HEK293T (cell line): ENCODE data around the gene TARBP1.
"Not testable (repeated sequence)": the region's sequence is repeated elsewhere in the genome, so short reads cannot be mapped to it uniquely, and the experiment has no call there.

Experiments
- CTCF ChIA-PET: fragments of 350-600 bp; formaldehyde crosslinking; extraction: SDS; loops from one replicate; lab custom pipeline; 2021; ENCODE audit warnings: antibody characterized with exemption, inconsistent platforms; lab: Yijun Ruan, JAX
- POLR2A ChIA-PET: fragments of 350-600 bp; formaldehyde crosslinking; extraction: SDS; loops from one replicate; lab custom pipeline; 2020; ENCODE audit warnings: antibody characterized with exemption, inconsistent platforms; lab: Yijun Ruan, JAX
- DNase-seq: peaks from one replicate; pipeline ENCODE4 v3.0.0; 2012; ENCODE audit warnings: mixed read lengths; ENCODE audit errors: extremely low spot score
- ARNT ChIP-seq: fragments of 450-650 bp; IDR thresholded peaks from 2 replicates; pipeline ENCODE4 v1.6.1; 2017; ENCODE audit warnings: mild to moderate bottlenecking
- BHLHE40 ChIP-seq: fragments of 450-650 bp; IDR thresholded peaks from 2 replicates; pipeline ENCODE4 v1.6.1; 2016; ENCODE audit warnings: mild to moderate bottlenecking, moderate library complexity, borderline replicate concordance
- CTBP1 ChIP-seq: fragments of 450-650 bp; IDR thresholded peaks from 2 replicates; pipeline ENCODE4 v1.6.1; 2016; ENCODE audit warnings: borderline replicate concordance
- ELF4 ChIP-seq: fragments of 450-650 bp; IDR thresholded peaks from 2 replicates; pipeline ENCODE4 v1.6.1; 2017; ENCODE audit warnings: antibody characterized with exemption
- FOXA1 ChIP-seq: fragments of 450-650 bp; IDR thresholded peaks from 2 replicates; pipeline ENCODE4 v1.6.1; 2016; ENCODE audit warnings: mild to moderate bottlenecking
- FOXK2 ChIP-seq: fragments of 450-650 bp; IDR thresholded peaks from 2 replicates; pipeline ENCODE4 v1.6.1; 2016; ENCODE audit warnings: mild to moderate bottlenecking
- FOXM1 ChIP-seq: fragments of 450-650 bp; IDR thresholded peaks from 2 replicates; pipeline ENCODE4 v1.6.1; 2017; ENCODE audit warnings: mild to moderate bottlenecking, borderline replicate concordance
- HDGF ChIP-seq: fragments of 450-650 bp; IDR thresholded peaks from 2 replicates; pipeline ENCODE4 v1.6.1; 2017; ENCODE audit warnings: antibody characterized with exemption, borderline replicate concordance
- L3MBTL2 ChIP-seq: fragments of 450-650 bp; conservative IDR thresholded peaks from 2 replicates; pipeline ENCODE4 v1.6.1; 2016; ENCODE audit warnings: mild to moderate bottlenecking
- LEF1 ChIP-seq: fragments of 450-650 bp; IDR thresholded peaks from 2 replicates; pipeline ENCODE4 v1.6.1; 2017; ENCODE audit warnings: mild to moderate bottlenecking, borderline replicate concordance
- NFRKB ChIP-seq: fragments of 450-650 bp; IDR thresholded peaks from 2 replicates; pipeline ENCODE4 v1.6.1; 2016; ENCODE audit warnings: mild to moderate bottlenecking, moderate library complexity
- SP1 ChIP-seq: fragments of 450-650 bp; IDR thresholded peaks from 2 replicates; pipeline ENCODE4 v1.6.1; 2017
- SUZ12 ChIP-seq: fragments of 450-650 bp; IDR thresholded peaks from 2 replicates; pipeline ENCODE4 v1.6.1; 2016; ENCODE audit warnings: mild to moderate bottlenecking
- TARDBP ChIP-seq: fragments of 450-650 bp; IDR thresholded peaks from 2 replicates; pipeline ENCODE4 v1.6.1; 2016
- ZNF384 ChIP-seq: fragments of 450-650 bp; IDR thresholded peaks from 2 replicates; pipeline ENCODE4 v1.6.1; 2016
- TF ChIP-seq, protein P1 (sequence below): fragments of 450-650 bp; IDR thresholded peaks from 2 replicates; pipeline ENCODE4 v1.6.1; 2016

TARBP1 gene

GRCh38 chr1:234521836-234522235 lies 42.9 kb upstream of the TARBP1 start:
- TF ChIP-seq NFRKB (no peak), SP1 (no peak), CTBP1 (no peak), SUZ12 (no peak), HDGF (no peak), FOXA1 (no peak), L3MBTL2 (no peak), ARNT (no peak), ZNF384 (no peak), LEF1 (no peak), TARDBP (no peak), BHLHE40 (no peak), FOXK2 (no peak), FOXM1 (no peak), ELF4 (no peak)
- TF ChIP-seq, protein P1, sequence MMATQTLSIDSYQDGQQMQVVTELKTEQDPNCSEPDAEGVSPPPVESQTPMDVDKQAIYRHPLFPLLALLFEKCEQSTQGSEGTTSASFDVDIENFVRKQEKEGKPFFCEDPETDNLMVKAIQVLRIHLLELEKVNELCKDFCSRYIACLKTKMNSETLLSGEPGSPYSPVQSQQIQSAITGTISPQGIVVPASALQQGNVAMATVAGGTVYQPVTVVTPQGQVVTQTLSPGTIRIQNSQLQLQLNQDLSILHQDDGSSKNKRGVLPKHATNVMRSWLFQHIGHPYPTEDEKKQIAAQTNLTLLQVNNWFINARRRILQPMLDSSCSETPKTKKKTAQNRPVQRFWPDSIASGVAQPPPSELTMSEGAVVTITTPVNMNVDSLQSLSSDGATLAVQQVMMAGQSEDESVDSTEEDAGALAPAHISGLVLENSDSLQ = no peak
- POLR2A ChIA-PET = interaction anchor here (0.9 kb wide), 1 partner anchor 90 kb away, joined by 3 read pairs; no protein-coding TSS in a partner anchor
- CTCF ChIA-PET = no interaction called here
- DNase-seq = no peak

GRCh38 chr1:234520908-234521817 lies 42.2 kb upstream of the TARBP1 start:
- no peak for DNase-seq
- ChIA-PET POLR2A (interaction anchor here (0.9 kb wide), 1 partner anchor 90 kb away, joined by 3 read pairs; no protein-coding TSS in a partner anchor), CTCF (interaction anchor here (0.9 kb wide), 2 partner anchors 9 to 83 kb away, joined by 3 read pairs; no protein-coding TSS in a partner anchor)
- TF ChIP-seq NFRKB (no peak), ZNF384 (no peak)

DNA sequence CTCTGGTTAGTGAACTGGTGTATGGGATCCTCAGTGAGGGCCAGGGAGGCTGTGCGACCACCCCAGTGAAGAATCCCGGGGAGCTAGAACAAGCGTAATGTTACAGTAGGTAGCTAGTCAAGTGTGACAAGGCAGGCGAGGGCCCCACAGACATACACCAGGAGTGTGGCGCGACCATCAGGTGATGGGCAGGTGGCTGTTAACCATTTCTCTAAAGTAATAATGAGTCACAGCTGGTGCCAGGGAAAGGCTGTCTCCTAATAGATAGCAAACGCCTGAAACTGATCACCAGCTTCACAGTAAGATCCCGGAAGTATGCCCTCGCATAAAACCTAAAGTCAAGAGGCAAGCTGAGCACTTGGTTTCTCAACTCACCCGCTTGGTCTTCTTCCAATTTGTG lies 40.5 kb upstream of the TARBP1 start:
- ChIA-PET POLR2A (interaction anchor here (1.2 to 1.7 kb wide), 5 partner anchors 9 to 87 kb away, joined by 3 to 6 read pairs (median 5); no protein-coding TSS in a partner anchor), CTCF (interaction anchor here (2.2 kb wide), 1 partner anchor 20 kb away, joined by 7 read pairs; no protein-coding TSS in a partner anchor)
- no peak for DNase-seq
- TF ChIP-seq ZNF384 (no peak), SUZ12 (no peak), BHLHE40 (no peak), CTBP1 (no peak), FOXA1 (no peak), LEF1 (no peak), SP1 (no peak), ELF4 (no peak), TARDBP (no peak), FOXK2 (no peak), HDGF (no peak), NFRKB (no peak), ARNT (no peak)
- TF ChIP-seq, protein P1 = no peak

- TF ChIP-seq FOXK2 = no peak
- no peak for TF ChIP-seq SP1
- TF ChIP-seq ARNT = no peak
- TF ChIP-seq BHLHE40 = no peak
- TF ChIP-seq ELF4 = no peak
- TF ChIP-seq HDGF = no peak
- TF ChIP-seq NFRKB = no peak
- DNase-seq = no peak
- ChIA-PET POLR2A (interaction anchor here (1.0 to 1.7 kb wide), 5 partner anchors 9 to 88 kb away, joined by 3 to 6 read pairs (median 5); no protein-coding TSS in a partner anchor), CTCF (interaction anchor here (0.6 to 2.2 kb wide), 2 partner anchors 19 to 585 kb away, joined by 3 to 7 read pairs; no protein-coding TSS in a partner anchor)
These were observed 39.9 kb upstream of the TARBP1 start for GRCh38 chr1:234518876-234519275.

DNA sequence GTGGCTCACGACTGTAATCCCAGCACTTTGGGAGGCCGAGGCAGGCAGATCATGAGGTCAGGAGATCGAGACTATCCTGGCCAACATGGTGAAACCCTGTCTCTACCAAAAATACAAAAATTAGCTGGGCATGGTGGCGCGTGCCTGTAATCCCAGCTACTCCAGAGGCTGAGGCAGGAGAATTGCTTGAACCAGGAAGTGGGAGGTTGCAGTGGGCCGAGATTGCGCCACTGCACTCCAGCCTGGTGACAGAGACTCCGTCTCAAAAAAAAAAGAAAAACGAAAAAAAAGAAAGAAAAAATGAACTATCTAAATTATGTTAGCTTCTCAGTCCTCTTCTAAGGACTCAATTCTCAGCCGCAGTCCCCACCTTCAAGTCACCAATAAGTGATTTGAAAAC lies 39.1 kb upstream of the TARBP1 start:
- DNase-seq = not testable (repeated sequence)
- POLR2A ChIA-PET = interaction anchor here (1.0 to 1.5 kb wide), 3 partner anchors 8 to 10 kb away, joined by 3 to 6 read pairs (median 5); no protein-coding TSS in a partner anchor
- CTCF ChIA-PET = interaction anchor here (0.6 to 2.2 kb wide), 2 partner anchors 18 to 586 kb away, joined by 3 to 7 read pairs; no protein-coding TSS in a partner anchor

DNA sequence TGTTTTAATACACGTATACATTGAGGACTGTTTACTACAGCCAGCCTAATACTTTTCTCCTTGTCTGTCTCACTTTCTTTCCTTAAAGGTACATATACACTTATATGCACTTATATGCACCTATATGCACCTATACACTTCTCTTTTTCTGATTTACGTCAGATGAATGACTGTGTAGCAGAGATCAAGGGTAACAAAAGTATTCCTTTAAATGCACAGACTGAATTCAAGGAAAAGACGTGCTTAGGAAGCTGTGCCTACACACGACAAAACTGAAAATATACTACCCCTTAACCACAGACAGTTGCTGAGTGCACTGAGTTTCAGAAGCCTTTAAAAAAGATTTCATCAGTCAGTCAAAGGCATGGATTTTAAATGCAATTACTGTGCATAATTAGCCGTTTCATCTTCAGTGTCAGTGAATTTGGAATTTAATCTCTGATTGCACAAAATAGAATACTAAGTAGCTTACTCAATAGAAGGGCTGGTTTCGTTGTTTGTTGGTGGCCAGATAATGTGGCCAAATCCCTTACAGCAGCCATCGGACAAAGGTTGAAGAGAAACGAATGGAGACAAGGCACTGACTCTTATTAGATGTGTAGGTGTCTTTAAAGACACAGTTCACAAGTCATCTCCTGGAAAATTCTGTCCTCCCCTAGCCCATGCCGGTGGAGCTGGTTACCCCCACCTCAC lies 38.3 kb upstream of the TARBP1 start:
- DNase-seq = no peak
- POLR2A ChIA-PET = no interaction called here
- TF ChIP-seq TARDBP = no peak
- no peak for TF ChIP-seq LEF1
- no peak for TF ChIP-seq ZNF384
- TF ChIP-seq SUZ12 = no peak
- CTCF ChIA-PET = interaction anchor here (2.2 kb wide), 1 partner anchor 18 kb away, joined by 7 read pairs; no protein-coding TSS in a partner anchor
